ENCODE measurements around the gene CCDC142. TPM values are rescaled to one million over a fixed set of nuclear protein-coding genes. Genes with fewer than 3 reads are reported as not detected.
"Not testable (repeated sequence)": the region's sequence is repeated elsewhere in the genome, so short reads cannot be mapped to it uniquely, and the experiment has no call there.

The CCDC142 gene
- total RNA-seq, 2 donors from 2014 or later: 28.0 to 28.3 TPM

GRCh38 chr2:74450570-74451190, 32.1 kb downstream of the CCDC142 start:
- H3K27me3 ChIP-seq (replicated peaks; ENCODE audit: insufficient read depth): no peaks in the 10 kb centered on the region
- no peaks in the 10 kb centered on the region for H3K9me3 ChIP-seq
- H3K27ac ChIP-seq: no peak overlapping the region
- H3K4me1 ChIP-seq (replicated peaks): peaks cover 2% of the 10 kb centered on the region
- TF ChIP-seq CTCF (IDR thresholded peaks at IDR 0.05): no peak
- TF ChIP-seq POLR2AphosphoS5 (IDR thresholded peaks at IDR 0.05): no peak
- TF ChIP-seq POLR2A (IDR thresholded peaks at IDR 0.05): no peak
- H3K36me3 ChIP-seq: no peaks in the 10 kb centered on the region
- intact Hi-C loops (cut with DNase I): no loop called here
- no peak for DNase-seq (ENCODE audit: low spot score)
- WGBS: 65% methylated on average over 3 of the region's 3 CpGs
- H3K4me3 ChIP-seq: no peak overlapping the region

GRCh38 chr2:74448771-74449170, 34.0 kb downstream of the CCDC142 start:
- H3K4me3 ChIP-seq: no peak overlapping the region
- no peaks in the 10 kb centered on the region for H3K4me1 ChIP-seq (replicated peaks)

GRCh38 chr2:74447230-74447999, 35.4 kb downstream of the CCDC142 start:
- whole genome bisulfite sequencing: 86% methylated on average over 5 of the region's 5 CpGs
- Histone ChIP-seq H3K27me3 (replicated peaks; ENCODE audit: insufficient read depth) (no peaks in the 10 kb centered on the region), H3K4me1 (replicated peaks) (no peaks in the 10 kb centered on the region), H3K36me3 (no peaks in the 10 kb centered on the region), H3K4me3 (no peak overlapping the region), H3K27ac (no peak overlapping the region), H3K9me3 (no peaks in the 10 kb centered on the region)
- TF ChIP-seq POLR2A (IDR thresholded peaks at IDR 0.05): no peak
- TF ChIP-seq CTCF (IDR thresholded peaks at IDR 0.05): no peak
- TF ChIP-seq POLR2AphosphoS5 (IDR thresholded peaks at IDR 0.05): no peak
- intact Hi-C loops (cut with DNase I): no loop called here
- DNase-seq (ENCODE audit: low spot score): no peak

More at GRCh38 chr2:74448771-74449170, 34.0 kb downstream of the CCDC142 start:
- 81% methylated on average over 2 of the region's 2 CpGs for WGBS
- Histone ChIP-seq H3K27me3 (replicated peaks; ENCODE audit: insufficient read depth) (no peaks in the 10 kb centered on the region), H3K36me3 (no peaks in the 10 kb centered on the region), H3K9me3 (no peaks in the 10 kb centered on the region), H3K27ac (no peak overlapping the region)
- intact Hi-C loops (cut with DNase I): no loop called here
- TF ChIP-seq POLR2AphosphoS5 (IDR thresholded peaks at IDR 0.05): no peak
- DNase-seq (ENCODE audit: low spot score): no peak

- peaks cover 2% of the 10 kb centered on the region for H3K4me1 ChIP-seq (replicated peaks)
- H3K4me3 ChIP-seq: no peak overlapping the region
- no peak overlapping the region for H3K27ac ChIP-seq
- TF ChIP-seq POLR2A (IDR thresholded peaks at IDR 0.05) (no peak), POLR2AphosphoS5 (IDR thresholded peaks at IDR 0.05) (no peak), CTCF (IDR thresholded peaks at IDR 0.05) (no peak)
- no peak for DNase-seq (ENCODE audit: low spot score)
- no peaks in the 10 kb centered on the region for H3K9me3 ChIP-seq
- intact Hi-C loops (cut with DNase I): no loop called here
- no peaks in the 10 kb centered on the region for H3K27me3 ChIP-seq (replicated peaks; ENCODE audit: insufficient read depth)
- H3K36me3 ChIP-seq: no peaks in the 10 kb centered on the region
- WGBS: 34% methylated on average over 5 of the region's 5 CpGs
Observed at GRCh38 chr2:74444498-74445318, 38.1 kb downstream of the CCDC142 start.

- DNase-seq (ENCODE audit: low spot score); H3K36me3 ChIP-seq; intact Hi-C loops (cut with DNase I); H3K9me3 ChIP-seq; H3K4me1 ChIP-seq (replicated peaks); H3K27me3 ChIP-seq (replicated peaks; ENCODE audit: insufficient read depth): not testable (repeated sequence)
- Histone ChIP-seq H3K4me3 (peak overlapping the region; percentile 38 to 46), H3K27ac (peak overlapping the region; percentile 90 to 91)
- WGBS: 87% methylated on average over 16 of the region's 16 CpGs
Observed at GRCh38 chr2:74442483-74443297, 40.1 kb downstream of the CCDC142 start.

Data from prostate gland (tissue), 2 donors.